GM12891 (cell line): Measurements from ENCODE around the gene KIF11.
"Not testable (repeated sequence)": the region's sequence is repeated elsewhere in the genome, so short reads cannot be mapped to it uniquely, and the experiment has no call there.

Source experiments
- DNase-seq: peaks from one replicate; pipeline ENCODE4 v3.0.0; 2011; ENCODE audit warnings: low spot score; ENCODE audit not compliant: insufficient read length
- FAIRE-seq: peaks from 2 replicates; lab custom pipeline; 2011; peaks lifted over from hg19 to GRCh38; lab: Jason Lieb, UNC
- PAX5 ChIP-seq: IDR thresholded peaks from 2 replicates; pipeline ENCODE4 v1.6.1; 2011; ENCODE audit warnings: low read length, moderate library complexity, mild to moderate bottlenecking; ENCODE audit not compliant: insufficient read depth, severe bottlenecking
- POLR2A ChIP-seq: IDR thresholded peaks from 2 replicates; pipeline ENCODE4 v1.6.1; 2011; ENCODE audit warnings: low read depth, low read length, control low read depth
- POLR2AphosphoS5 ChIP-seq: IDR thresholded peaks from 2 replicates; pipeline ENCODE4 v1.6.1; 2011; ENCODE audit warnings: low read depth, low read length, control low read depth
- POU2F2 ChIP-seq: IDR thresholded peaks from 2 replicates; pipeline ENCODE4 v1.6.1; 2011; ENCODE audit warnings: low read depth, mild to moderate bottlenecking, control low read depth, low read length, moderate library complexity
- SPI1 ChIP-seq: IDR thresholded peaks from 2 replicates; pipeline ENCODE4 v1.6.1; 2011; ENCODE audit warnings: low read depth, low read length, control low read depth
- TAF1 ChIP-seq: IDR thresholded peaks from 2 replicates; pipeline ENCODE4 v1.6.1; 2011; ENCODE audit warnings: low read depth, low read length, control low read depth

The KIF11 gene

DNA sequence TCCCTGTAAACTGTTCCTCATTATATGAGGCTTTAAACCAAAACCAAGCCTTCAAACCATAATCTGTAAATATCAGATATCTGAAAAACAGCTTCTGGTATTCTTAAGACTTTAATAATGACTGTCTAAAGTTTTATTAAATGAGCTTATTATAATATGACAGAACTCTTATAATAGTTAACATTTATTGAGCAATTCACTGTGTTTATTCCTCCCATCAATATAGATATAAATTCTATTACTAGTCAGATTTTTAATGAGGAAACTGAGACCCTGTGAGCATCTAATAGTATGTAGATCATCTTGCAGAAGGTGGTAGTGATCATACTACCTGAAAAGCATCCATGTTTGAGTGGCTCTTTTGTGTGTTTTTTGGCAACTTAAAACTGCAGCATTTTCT lies 45.1 kb downstream of the KIF11 start:
- TF ChIP-seq POU2F2 (no peak), PAX5 (no peak), POLR2A (no peak)
- DNase-seq (no peak), FAIRE-seq (no peak)

- TF ChIP-seq TAF1 (no peak), POLR2AphosphoS5 (no peak), POU2F2 (no peak), PAX5 (no peak), POLR2A (no peak), SPI1 (no peak)
- DNase-seq (no peak), FAIRE-seq (no peak)
These were observed 47.2 kb downstream of the KIF11 start for GRCh38 chr10:92640107-92640506.

DNA sequence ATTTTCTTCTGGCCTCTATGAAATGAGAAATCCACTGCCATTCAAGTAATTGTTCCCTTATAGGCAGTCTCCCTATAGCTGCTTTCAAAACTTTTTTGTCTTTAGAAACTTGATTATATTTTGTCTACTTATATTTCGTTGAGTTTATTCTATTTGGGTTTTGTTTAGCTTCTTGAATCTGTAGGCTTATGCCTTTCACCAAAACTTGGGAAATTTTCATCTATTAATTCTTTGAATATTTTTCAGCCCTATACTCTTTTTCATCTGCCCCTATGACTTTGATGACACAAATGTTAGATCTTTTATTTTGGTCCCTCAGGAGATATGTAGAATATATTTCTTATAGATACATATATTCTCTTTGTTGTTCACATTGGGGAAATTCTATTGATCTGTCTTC lies 48.6 kb downstream of the KIF11 start:
- FAIRE-seq = no peak
- no peak for TF ChIP-seq SPI1
- TF ChIP-seq PAX5 = no peak
- TF ChIP-seq TAF1 = no peak
- TF ChIP-seq POLR2AphosphoS5 = no peak
- TF ChIP-seq POU2F2 = no peak
- no peak for TF ChIP-seq POLR2A
- DNase-seq = no peak

DNA sequence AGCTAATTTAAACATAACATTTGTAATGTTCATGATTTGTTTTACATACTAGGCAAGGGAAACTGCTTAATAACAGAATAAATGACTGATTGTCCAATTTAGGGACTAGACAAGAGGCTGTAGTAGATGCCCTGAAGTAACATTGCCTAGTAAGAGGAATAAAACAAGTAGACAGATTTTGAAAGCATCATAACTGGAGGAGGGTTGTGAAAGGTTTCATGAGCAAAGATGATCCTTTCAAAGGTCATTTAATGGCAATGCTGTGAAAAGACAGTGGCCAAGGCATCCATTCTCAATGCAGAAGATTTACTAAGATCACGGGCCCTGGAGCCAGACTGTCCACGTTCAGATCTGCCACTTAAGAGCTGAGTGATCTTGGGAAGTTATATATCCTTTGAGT lies 52.0 kb downstream of the KIF11 start:
- TF ChIP-seq POLR2AphosphoS5 = no peak
- TF ChIP-seq POU2F2 = no peak
- FAIRE-seq = peak; percentile 54
- DNase-seq = no peak

- DNase-seq, FAIRE-seq: not testable (repeated sequence)
These were observed 57.9 kb downstream of the KIF11 start for GRCh38 chr10:92650864-92651263.

DNA sequence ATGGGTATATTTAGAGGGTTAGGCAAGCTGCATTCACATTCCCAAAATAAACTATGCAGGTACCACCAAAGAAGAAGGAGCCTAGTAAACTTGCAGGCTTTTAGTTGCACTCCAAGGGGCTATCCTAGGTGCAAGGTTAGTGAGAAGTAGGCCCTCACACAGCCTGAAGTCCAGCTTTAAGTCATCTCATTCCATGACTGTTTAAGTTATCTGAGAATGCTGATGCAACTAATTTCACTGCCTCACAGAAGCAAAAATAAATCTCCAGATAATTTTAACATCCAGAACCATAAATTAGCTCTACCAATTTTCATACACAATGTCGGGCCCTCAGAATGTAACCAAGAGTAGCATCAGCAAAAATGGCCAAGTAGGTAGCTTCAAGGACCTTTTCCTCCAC lies 62.5 kb downstream of the KIF11 start:
- TF ChIP-seq TAF1 (no peak), POLR2A (no peak), SPI1 (no peak), POU2F2 (no peak)
- DNase-seq (no peak), FAIRE-seq (no peak)

DNA sequence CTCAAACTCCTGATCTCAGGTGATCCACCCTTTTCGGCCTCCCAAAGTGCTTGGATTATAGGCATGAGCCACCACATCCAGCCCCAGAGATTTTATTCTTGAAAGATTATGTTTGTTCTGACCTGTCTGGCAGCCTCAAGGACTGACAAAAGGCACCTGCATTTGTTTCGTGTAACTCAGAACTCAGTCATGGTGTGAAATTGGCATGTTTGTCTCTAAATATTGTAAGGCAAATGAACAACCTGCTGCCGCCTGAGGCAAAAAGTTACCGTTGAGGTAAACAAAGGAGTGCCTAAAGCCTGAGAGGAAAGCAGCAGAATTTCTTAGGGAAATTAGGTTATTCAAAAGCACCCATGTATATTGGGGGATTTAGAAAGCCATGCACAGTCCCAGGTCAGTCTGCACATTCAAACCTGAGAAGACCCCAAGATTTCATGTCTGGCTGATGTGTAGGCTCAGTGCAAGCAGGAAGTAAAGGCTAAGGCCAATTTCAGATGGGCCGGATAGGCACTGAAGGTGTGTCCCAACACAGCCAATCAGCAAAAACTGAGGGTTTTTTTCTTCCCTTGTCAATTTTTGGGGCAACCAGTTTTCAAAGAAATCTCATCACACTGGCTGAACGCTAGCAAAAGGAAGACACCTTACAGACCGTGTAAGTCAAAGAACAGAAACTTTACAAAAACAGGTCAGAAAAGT lies 63.5 kb downstream of the KIF11 start:
- no peak for DNase-seq
- TF ChIP-seq SPI1 = no peak
- TF ChIP-seq TAF1 = no peak
- TF ChIP-seq POU2F2 = no peak
- TF ChIP-seq POLR2A = no peak
- no peak for TF ChIP-seq POLR2AphosphoS5
- TF ChIP-seq PAX5 = no peak
- FAIRE-seq = no peak

DNA sequence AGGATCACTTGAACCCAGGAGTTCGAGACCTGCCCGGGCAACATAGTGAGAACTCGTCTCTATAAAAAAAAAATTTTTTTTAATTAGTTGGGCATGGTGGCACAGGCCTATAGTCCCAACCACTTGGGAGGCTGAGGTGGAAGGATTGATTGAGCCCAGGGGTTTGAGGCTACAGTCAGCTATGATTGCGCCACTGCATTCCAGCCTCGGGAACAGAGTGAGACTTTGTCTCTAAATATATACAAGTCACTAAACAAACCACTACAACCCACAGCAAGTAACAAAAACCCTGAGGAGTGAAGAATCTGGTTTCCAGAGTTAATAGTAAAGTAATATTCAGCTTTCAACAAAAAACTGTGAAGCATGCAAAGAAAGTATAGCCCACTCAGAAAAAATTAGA lies 64.1 kb downstream of the KIF11 start:
- TF ChIP-seq POLR2AphosphoS5 = no peak
- no peak for TF ChIP-seq PAX5
- no peak for TF ChIP-seq TAF1
- TF ChIP-seq POLR2A = no peak
- no peak for TF ChIP-seq SPI1
- no peak for TF ChIP-seq POU2F2
- FAIRE-seq (no peak), DNase-seq (no peak)

GRCh38 chr10:92662848-92663247 lies 69.9 kb downstream of the KIF11 start:
- FAIRE-seq = no peak

DNA sequence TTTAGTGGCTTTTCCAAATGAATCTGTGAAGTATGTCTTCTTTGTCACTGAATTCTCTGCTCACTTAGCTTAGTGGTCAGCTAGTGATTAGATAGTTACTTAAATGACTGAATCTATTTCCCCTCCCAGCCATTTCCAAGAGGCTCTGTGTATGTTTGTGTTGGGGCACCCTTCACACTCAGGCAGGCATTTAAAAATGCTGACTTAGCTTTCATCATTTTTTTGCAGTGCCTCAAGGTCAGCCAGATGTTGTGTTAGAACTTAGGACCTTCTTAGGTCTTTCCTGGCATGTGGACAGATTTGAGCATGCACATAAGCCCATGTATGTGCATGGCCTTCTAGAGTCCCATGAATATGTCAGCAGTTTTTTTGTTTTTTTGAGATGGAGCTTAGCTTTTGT lies 71.4 kb downstream of the KIF11 start:
- DNase-seq = no peak
- TF ChIP-seq POU2F2 (no peak), PAX5 (no peak), SPI1 (no peak), POLR2A (no peak), TAF1 (no peak), POLR2AphosphoS5 (no peak)
- no peak for FAIRE-seq

More at GRCh38 chr10:92662848-92663247, 69.9 kb downstream of the KIF11 start:
- DNase-seq = no peak
- TF ChIP-seq POLR2A (no peak), POU2F2 (no peak), TAF1 (no peak), SPI1 (no peak), POLR2AphosphoS5 (no peak), PAX5 (no peak)
